CD14-positive monocyte (primary cell): ENCODE data around the gene CHD6. TPM values are rescaled to one million over a fixed set of nuclear protein-coding genes. Genes with fewer than 3 reads are reported as not detected.

Experiments used
- DNase-seq, 3 donors: peaks; one replicate each; pipeline ENCODE4 v3.0.0-alpha.2; 2011 to 2022
- H2AFZ ChIP-seq: 2 replicates; pipeline ENCODE4 v1.6.0; 2012; ENCODE audit warnings: mild to moderate bottlenecking, low read depth, low read length, inconsistent platforms; ENCODE audit not compliant: insufficient read depth, poor library complexity, severe bottlenecking
- H3K27ac ChIP-seq, 2 donors: 1 replicate in 1 of 2; 2 replicates in 1 of 2; pipeline ENCODE4 v1.5.1; 2012 to 2013; ENCODE audit warnings: low read length in 2 of 2, control low read depth in 1 of 2, inconsistent platforms in 1 of 2, low read depth in 1 of 2, mild to moderate bottlenecking in 1 of 2
- H3K27me3 ChIP-seq, 2 donors: one replicate each; pipeline versions ENCODE4 v1.6.0 to v1.6.1; 2011 to 2013; ENCODE audit warnings: low read length in 2 of 2; ENCODE audit not compliant: control insufficient read depth in 2 of 2, insufficient read depth in 2 of 2
- H3K36me3 ChIP-seq, 2 donors: replicated peaks in 1 of 2; 1 replicate in 1 of 2; 2 replicates in 1 of 2; pipeline versions ENCODE4 v1.5.1 to v1.6.1; 2012 to 2013; ENCODE audit warnings: low read length in 2 of 2, control low read depth in 1 of 2, inconsistent platforms in 1 of 2, mild to moderate bottlenecking in 1 of 2; ENCODE audit not compliant: insufficient read depth in 2 of 2, control insufficient read depth in 1 of 2
- H3K4me1 ChIP-seq, 2 donors: 1 replicate in 1 of 2; 2 replicates in 1 of 2; pipeline versions ENCODE4 v1.5.1 to v1.6.1; 2012 to 2013; ENCODE audit warnings: low read length in 2 of 2, control low read depth in 1 of 2, inconsistent platforms in 1 of 2, mild to moderate bottlenecking in 1 of 2, moderate library complexity in 1 of 2; ENCODE audit not compliant: insufficient read depth in 2 of 2, control insufficient read depth in 1 of 2
- H3K4me2 ChIP-seq: replicated peaks from 2 replicates; pipeline ENCODE3; 2012; ENCODE audit warnings: low read length, moderate library complexity, mild to moderate bottlenecking; ENCODE audit not compliant: poor library complexity, severe bottlenecking; ENCODE audit errors: extremely low read depth
- H3K4me3 ChIP-seq, 3 experiments: fragments of 200-600 bp in 1 of 3; sonication (generic) in 1 of 3; replicated peaks in 1 of 3; 1 replicate in 2 of 3; 2 replicates in 1 of 3; pipeline ENCODE4 v1.5.1; 2011 to 2013; ENCODE audit warnings: low read length in 3 of 3, mild to moderate bottlenecking in 3 of 3, control low read depth in 2 of 3, low read depth in 2 of 3, inconsistent platforms in 1 of 3, moderate library complexity in 1 of 3
- H3K79me2 ChIP-seq: 2 replicates; pipeline ENCODE4 v1.6.0; 2012; ENCODE audit warnings: mild to moderate bottlenecking, control low read depth, inconsistent platforms, low read length, moderate library complexity; ENCODE audit not compliant: insufficient read depth
- H3K9ac ChIP-seq: 2 replicates; pipeline ENCODE4 v1.6.0; 2017; ENCODE audit warnings: low read length, mild to moderate bottlenecking; ENCODE audit not compliant: insufficient read depth, poor library complexity, severe bottlenecking
- H3K9me3 ChIP-seq, 2 donors: replicated peaks in 1 of 2; 1 replicate in 1 of 2; 2 replicates in 1 of 2; pipeline versions ENCODE4 v1.5.1 to v1.6.1; 2012 to 2013; ENCODE audit warnings: low read length in 2 of 2, control low read depth in 1 of 2; ENCODE audit not compliant: control insufficient read depth in 1 of 2, insufficient read depth in 1 of 2
- H4K20me1 ChIP-seq: 2 replicates; pipeline ENCODE4 v1.6.0; 2012; ENCODE audit warnings: mild to moderate bottlenecking, low read length, control low read depth, moderate library complexity; ENCODE audit not compliant: insufficient read depth
- H3K27ac Mint-ChIP-seq, 7 donors: one replicate each; pipeline ENCODE4 v1.8.0; 2020; ENCODE audit warnings: mild to moderate bottlenecking in 7 of 7, mixed read lengths in 7 of 7, moderate library complexity in 6 of 7, inconsistent platforms in 2 of 7
- H3K27me3 Mint-ChIP-seq, 3 donors: one replicate each; pipeline ENCODE4 v1.8.0; 2021 to 2022; ENCODE audit warnings: low read depth in 3 of 3, mild to moderate bottlenecking in 3 of 3, mixed read lengths in 3 of 3, moderate library complexity in 3 of 3, inconsistent platforms in 1 of 3
- H3K36me3 Mint-ChIP-seq, 2 donors: one replicate each; pipeline ENCODE4 v1.8.0; 2020; ENCODE audit warnings: mixed read lengths in 2 of 2, inconsistent platforms in 1 of 2, mild to moderate bottlenecking in 1 of 2
- H3K4me1 Mint-ChIP-seq: one replicate; pipeline ENCODE4 v1.8.0; 2020; ENCODE audit warnings: mild to moderate bottlenecking, mixed read lengths
- H3K4me3 Mint-ChIP-seq, 2 donors: one replicate each; pipeline ENCODE4 v1.8.0; 2020; ENCODE audit warnings: mild to moderate bottlenecking in 2 of 2, mixed read lengths in 2 of 2, moderate library complexity in 1 of 2
- H3K9me3 Mint-ChIP-seq, 7 donors: one replicate each; pipeline ENCODE4 v1.8.0; 2020 to 2022; ENCODE audit warnings: mixed read lengths in 7 of 7, mild to moderate bottlenecking in 6 of 7, moderate library complexity in 6 of 7, inconsistent platforms in 2 of 7
- CTCF ChIP-seq: fragments of 200-600 bp; IDR thresholded peaks from one replicate; pipeline ENCODE4 v1.8.0; 2022; ENCODE audit warnings: antibody characterized with exemption, mild to moderate bottlenecking
- WGBS: methylation state at CpG from one replicate; pipeline ENCODE4 v1.1.5; 2013; ENCODE audit warnings: missing lambda C conversion rate; ENCODE audit not compliant: insufficient coverage; 5-methylcytosine and 5-hydroxymethylcytosine counted together
- intact Hi-C, 2 donors: fragments of 100-400 bp; cut with micrococcal nuclease; formaldehyde crosslinking; loops; one replicate each; pipeline versions ENCODE4 v1.15.0 to v1.15.1; 2023
- polyA plus RNA-seq, 3 donors: library from polyadenylated mRNA; depleted of rRNA in 1 of 3; unstranded in 2 of 3; stranded (reverse) in 1 of 3; fragments of 300-500 nt in 2 of 3; fragments of >200 nt in 1 of 3; fragmentation: Illumina TruSeq in 2 of 3; gene quantifications; 1 replicate in 2 of 3; 2 replicates in 1 of 3; pipeline ENCODE4 v1.2.3, GENCODE V29; 2012 to 2021

The CHD6 gene
- polyA plus RNA-seq, 3 donors = 12.9 to 19.6 (median 13.0) TPM

- H3K4me2 ChIP-seq = no peak overlapping the region
- H3K9me3 ChIP-seq = peaks cover 0 to 4% of the 10 kb centered on the region in 2 donors
- over 99% methylated on average over 13 of the region's 17 CpGs for WGBS
- H3K9ac ChIP-seq = no peak overlapping the region
- no peaks in the 10 kb centered on the region for H3K79me2 ChIP-seq
- H3K27ac ChIP-seq = no peak overlapping the region
- no peak overlapping the region for H3K4me3 ChIP-seq
- no peak for DNase-seq
- no peaks in the 10 kb centered on the region for H3K4me1 ChIP-seq
- H3K36me3 Mint-ChIP-seq = peaks cover 61 to 68% of the 10 kb centered on the region in 2 donors
- no peak for TF ChIP-seq CTCF
- intact Hi-C loops = no loop called here
- peaks cover 0 to 9% (median 4%) of the 10 kb centered on the region in 7 donors for H3K9me3 Mint-ChIP-seq
- H3K4me3 Mint-ChIP-seq = no peak overlapping the region
- no peaks in the 10 kb centered on the region for H3K27me3 ChIP-seq
- H4K20me1 ChIP-seq = no peaks in the 10 kb centered on the region
- H3K36me3 ChIP-seq = peaks cover 53 to 86% of the 10 kb centered on the region in 2 donors
- no peak overlapping the region for H2AFZ ChIP-seq
- H3K27me3 Mint-ChIP-seq = no peaks in the 10 kb centered on the region
- H3K4me1 Mint-ChIP-seq = peaks cover 7% of the 10 kb centered on the region
- peak overlapping the region in 1 of 7 donors; percentile 23 for H3K27ac Mint-ChIP-seq
These were observed 160.9 kb downstream of the CHD6 start for GRCh38 chr20:41457173-41457857.

- Histone ChIP-seq H3K27ac (no peak overlapping the region), H3K79me2 (no peaks in the 10 kb centered on the region), H3K4me3 (no peak overlapping the region), H3K4me1 (no peaks in the 10 kb centered on the region), H2AFZ (no peak overlapping the region), H3K36me3 (peaks cover 59 to 87% of the 10 kb centered on the region in 2 donors), H3K4me2 (no peak overlapping the region), H3K9ac (no peak overlapping the region), H3K9me3 (peaks cover 0 to under 1% of the 10 kb centered on the region in 2 donors), H4K20me1 (no peaks in the 10 kb centered on the region), H3K27me3 (no peaks in the 10 kb centered on the region)
- Mint-ChIP-seq H3K4me3 (no peak overlapping the region), H3K4me1 (peaks cover 7% of the 10 kb centered on the region), H3K9me3 (peaks cover 0 to 5% (median under 1%) of the 10 kb centered on the region in 7 donors), H3K36me3 (peaks cover 65 to 69% of the 10 kb centered on the region in 2 donors), H3K27ac (no peak overlapping the region), H3K27me3 (no peaks in the 10 kb centered on the region)
- intact Hi-C loops = no loop called here
- no peak for DNase-seq
- TF ChIP-seq CTCF = no peak
These were observed 161.8 kb downstream of the CHD6 start for GRCh38 chr20:41456351-41456750.
